ENCODE results near the gene DCAKD.

DNA sequence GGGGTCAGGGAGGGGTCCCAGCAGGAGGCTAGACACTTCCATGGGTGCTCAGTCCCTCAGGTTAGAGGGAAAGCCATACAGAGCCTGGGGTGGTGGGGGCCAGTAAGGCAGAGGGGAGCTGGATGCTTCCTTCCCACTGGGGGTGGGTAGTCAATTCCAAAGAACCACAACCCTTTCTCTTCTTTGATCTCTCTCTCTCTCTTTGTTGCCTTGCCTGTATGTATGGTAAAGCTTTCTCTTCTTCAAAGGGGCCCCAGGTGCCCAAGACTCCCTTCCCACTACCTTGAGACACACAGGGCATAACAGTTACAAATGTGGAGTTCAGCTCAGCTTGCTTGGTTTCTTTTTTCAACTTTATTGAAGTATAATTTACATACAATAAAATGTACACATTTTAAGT lies 52.8 kb downstream of the DCAKD start:
- TF ChIP-seq POLR2A (IDR thresholded peaks at IDR 0.05) (no peak), CTCF (IDR thresholded peaks at IDR 0.05) (no peak), EP300 (IDR thresholded peaks at IDR 0.05) (no peak)
